ENCODE data around the gene IRF2.
A peak's percentile ranks its signal among the peaks of the same experiment; 100 is the strongest.
"Not testable (repeated sequence)": the region's sequence is repeated elsewhere in the genome, so short reads cannot be mapped to it uniquely, and the experiment has no call there.

IRF2 gene

GRCh38 chr4:184361443-184361842 is 112.9 kb downstream of the IRF2 start:
- no peak for DNase-seq

- DNase-seq = no peak
Observed at GRCh38 chr4:184359888-184360287, 114.5 kb downstream of the IRF2 start.

DNA sequence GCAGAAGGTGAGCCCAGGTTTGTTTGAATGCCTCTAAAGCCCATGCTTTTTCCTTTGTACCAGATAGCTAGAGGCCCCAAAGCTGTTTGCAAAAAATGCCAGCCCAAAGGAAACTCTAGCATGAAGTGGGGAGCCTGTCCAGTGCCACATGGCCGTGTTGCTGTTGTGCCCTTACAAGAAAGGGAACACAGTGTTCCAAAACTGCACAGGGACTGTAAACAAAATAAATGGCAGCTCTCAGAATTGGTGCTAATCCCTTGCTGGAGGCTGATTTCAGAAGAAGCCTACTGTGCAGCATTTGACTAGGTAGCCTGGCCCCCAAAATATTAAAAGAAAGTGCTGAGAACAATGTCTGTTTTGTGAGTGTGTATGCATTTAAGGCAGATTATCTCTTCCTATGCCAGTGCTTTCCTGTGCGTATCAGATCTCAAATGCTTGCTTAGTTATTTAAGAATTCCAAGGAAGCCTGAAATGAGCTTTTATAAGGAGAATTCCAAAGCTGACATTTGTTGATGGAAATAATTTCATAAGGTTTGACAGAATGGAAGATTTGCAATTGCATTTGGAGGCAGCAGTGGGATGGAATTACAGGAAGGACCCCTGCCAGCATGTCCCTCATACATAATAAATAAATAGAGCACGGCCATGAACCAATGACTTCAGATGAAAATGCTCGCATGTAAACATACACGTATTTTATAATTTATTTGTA is 115.7 kb downstream of the IRF2 start:
- no peak for DNase-seq

DNA sequence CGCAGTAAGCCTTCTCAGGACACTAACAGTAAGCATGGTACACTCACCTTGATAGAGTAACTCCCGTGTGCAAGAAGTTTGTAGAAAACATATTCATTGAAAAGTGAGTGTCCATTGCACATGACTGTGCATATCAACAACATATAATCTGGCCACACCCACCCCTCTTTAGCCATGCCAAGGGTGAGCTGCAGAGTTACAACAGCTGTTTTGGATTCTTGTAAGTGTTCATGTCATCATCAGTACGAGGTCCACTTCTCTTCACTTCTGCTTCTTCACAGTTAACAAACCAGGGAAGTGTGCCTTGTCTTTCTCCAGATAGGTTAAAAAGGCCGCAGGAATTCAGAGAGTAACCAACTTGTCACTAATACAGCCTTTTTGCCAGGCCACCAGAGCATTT is 116.6 kb downstream of the IRF2 start:
- no peak for DNase-seq

DNA sequence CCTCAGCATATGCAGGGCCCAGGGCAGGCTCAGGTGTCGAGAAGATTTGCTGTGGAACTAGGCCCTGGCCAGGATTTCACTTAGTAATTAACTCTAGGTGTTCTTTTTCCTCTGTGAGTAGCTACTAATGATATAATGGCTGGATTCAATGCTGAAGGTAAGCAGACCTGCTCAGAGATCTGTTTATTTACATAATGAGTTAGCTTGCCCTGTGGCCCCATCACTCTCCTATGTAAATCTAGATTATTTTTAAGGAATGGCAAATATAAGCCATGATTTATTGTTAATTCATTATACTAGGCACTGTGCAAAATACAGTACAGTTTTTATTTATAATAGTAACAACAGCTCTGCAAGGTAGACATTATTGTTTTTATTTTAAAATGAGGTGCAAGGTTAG is 117.2 kb downstream of the IRF2 start:
- DNase-seq = no peak

DNA sequence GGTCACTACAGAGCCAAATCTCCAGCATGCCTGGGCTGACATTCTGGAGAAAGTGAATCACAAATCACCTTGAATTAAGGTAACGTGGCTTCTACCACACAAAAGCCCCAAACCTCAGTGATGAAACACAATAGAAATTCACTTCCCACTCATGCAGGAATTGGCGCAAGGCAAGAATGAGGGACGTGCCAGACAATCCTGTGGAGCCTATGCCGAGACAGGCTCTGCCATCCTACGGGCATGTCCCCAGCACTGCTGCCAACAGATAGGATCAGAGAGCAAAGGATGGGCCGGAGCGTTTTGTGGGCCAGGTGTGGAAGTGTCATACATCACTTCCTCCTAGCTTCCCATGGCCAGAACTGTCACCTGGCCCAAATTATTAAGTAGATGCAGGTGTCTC is 118.0 kb downstream of the IRF2 start:
- no peak for DNase-seq

GRCh38 chr4:184355857-184356256 is 118.5 kb downstream of the IRF2 start:
- no peak for DNase-seq

DNA sequence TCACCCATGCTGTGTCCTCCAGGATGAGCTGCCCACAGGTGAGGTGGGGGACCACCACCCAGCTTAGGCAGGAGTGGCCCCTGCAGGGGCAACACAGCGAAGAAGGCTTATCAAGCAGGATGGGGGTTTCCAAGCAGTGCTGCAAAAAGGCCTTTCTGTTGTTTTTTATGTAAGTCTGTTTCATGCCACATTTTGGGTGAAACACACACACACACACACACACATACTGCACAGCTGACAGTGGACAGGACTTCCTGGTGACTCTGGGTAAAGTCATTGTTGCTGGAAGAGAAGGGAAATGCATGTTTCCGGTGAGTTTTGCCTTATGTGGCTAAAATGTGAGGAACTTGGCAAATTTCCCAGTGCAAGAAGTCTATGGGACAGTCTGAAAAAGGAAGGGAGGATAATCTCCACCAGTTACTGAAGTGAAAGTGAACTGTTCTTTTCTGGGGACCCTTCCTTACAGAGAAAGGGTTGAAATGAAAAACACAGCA is 119.2 kb downstream of the IRF2 start:
- DNase-seq = no peak

DNA sequence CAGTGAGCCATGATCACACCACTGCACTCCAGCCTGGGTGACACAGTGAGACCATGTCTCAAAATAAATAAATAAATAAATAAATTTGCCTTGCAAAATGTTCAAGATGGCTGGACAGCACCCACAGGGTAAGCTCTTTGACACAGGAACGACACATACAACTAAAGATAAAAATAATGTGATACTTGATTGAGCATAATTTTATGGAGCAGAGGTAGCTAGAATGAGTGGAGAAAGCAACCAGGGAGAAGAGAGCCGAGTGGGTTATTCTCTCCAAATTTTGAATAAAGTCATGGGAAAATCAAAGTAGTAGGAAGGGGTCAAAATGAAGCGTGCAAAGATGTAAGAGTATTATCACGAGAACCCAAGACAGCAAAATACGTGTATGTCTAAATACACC is 121.5 kb downstream of the IRF2 start:
- DNase-seq = no peak

DNA sequence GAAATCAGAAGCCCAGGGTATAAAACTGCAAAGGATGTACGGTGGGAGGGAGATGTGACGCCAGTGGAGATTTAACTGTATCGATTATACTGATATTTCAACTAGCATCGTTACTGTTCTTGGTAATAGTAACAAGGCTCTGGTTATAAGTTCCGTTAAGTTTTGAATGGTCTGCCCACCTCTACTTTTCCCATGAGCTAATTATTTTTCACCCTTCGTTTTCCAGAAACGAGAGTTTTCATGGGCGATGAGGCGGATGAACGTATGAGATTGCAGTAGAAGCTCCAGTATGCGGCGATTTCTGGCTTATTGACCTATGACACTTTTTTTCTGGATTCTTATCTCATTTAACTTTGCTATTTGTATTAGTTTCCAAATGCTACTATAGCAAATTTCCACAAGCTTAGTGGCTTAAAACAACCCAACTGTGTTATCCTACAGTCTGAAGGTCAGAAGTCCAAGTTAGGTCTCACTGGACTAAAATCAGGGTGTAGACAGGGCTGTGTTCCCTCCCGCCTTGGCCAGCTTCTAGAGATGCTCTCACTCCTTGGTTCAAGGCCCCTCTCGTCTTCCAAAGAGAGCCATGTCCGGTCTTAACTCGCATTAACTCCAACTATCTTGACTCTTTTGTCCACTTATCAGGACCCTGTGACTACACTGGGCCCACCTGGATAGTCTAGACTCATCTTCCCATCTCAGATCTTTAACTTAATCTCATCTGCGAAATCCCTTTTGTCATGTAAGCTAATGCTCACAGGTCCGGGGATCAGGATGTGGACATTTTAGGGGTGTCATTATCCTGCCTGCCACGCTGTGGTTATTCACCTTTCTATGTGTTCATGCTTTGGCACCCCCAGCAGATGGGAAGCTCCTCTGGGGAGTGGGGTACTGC is 122.5 kb downstream of the IRF2 start:
- DNase-seq = no peak

DNA sequence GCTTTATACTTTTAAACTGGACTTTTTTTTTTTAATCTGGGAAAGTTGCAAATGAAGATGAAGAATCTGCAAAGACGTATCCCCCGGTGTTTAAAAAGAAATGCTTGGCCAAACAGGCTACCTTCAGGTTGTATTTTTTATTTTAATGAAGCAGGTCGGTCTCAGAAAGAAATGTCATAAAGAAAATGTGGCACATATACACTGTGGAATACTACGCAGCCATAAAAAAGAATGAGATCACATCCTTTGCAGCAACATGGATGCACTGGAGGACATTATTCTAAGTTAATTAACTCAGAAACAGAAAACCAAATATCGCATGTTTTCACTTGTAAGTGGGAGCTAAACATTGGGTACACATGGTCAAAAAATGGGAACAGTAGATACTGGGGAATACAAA is 123.4 kb downstream of the IRF2 start:
- DNase-seq = no peak

GRCh38 chr4:184350213-184350817 is 124.0 kb downstream of the IRF2 start:
- no peak for DNase-seq

- no peak for DNase-seq
Observed at GRCh38 chr4:184349283-184350039, 124.9 kb downstream of the IRF2 start.

- no peak for DNase-seq
Observed at GRCh38 chr4:184348311-184349233, 125.8 kb downstream of the IRF2 start.

DNA sequence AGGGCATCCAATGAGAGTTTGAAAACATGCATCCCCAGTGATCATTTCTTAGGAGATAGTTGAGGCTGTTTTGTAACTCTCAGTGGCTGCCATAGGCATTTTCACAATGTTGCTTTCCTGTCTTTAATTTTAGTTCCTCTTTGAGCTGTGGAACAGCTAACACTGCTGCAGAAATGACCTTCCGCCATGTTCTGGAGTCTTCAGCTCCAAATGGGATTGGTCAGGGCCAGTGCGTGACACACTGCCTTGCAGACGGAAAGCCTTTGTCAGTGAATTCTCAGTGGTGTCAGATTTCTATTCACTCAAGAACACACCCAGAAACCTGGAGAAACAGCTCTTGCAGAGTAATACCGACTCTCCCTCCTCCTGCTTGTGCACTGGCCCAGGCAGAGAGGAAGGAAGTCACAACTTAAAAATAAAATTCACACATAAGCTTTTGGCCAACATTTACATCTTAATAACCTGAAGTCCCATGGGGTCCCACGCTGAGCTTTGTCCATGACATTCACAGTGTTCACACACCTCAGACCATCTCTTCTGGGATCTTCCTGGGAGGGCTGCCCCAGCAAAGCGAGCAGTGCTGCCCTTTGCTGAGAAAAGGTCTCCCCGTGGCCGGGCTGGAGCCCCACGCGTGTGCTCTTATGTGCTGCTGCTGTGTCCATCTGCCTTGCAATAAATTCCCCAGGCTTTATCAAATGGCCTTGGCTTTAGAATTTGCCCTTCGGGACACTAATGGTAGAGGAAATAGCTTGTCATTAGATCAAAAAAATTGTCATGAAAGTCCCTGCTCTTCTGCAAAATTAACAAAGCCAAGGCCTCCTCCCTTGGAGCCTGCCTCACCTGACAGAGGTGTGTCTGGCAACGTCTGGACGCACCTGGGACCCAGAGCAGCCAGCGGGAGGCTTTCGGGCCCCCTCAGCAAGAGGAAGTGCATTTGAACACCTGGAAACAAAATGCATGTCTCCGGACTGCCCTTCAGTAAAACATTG is 126.8 kb downstream of the IRF2 start:
- no peak for DNase-seq

DNA sequence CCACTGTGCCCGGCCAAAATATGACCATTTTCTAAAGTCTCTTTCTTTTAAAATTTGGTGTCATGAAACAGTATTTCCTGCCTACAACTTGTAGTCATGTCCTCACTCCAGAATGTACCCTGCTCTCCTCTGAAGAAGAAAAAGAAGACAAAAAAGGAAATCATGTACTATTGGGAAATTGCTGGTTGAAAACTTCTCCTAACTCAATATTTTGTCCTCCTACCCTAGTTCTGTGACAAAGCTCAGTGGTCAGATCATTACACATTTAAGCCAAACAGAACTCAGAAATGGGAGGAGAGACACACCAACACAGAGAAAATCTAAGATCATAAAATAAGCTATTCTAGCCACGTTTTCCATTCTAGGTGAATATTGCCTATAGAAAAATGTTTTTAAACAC is 127.7 kb downstream of the IRF2 start:
- no peak for DNase-seq

DNA sequence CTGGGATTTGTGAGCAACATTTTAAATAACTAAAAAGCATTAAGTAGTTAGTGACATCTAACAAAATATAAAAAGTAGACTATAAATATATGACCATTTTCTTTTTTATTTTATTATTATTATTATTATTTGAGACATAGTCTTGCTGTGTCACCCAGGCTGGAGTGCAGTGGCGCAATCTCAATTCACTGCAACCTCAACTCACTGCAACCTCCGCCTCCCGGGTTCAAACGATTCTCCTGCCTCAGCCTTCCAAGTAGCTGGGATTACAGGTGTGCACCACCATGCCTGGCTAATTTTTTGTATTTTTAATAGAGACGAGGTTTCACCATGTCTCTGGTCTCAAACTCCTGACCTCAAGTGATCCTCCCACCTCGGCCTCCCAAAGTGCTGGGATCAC is 128.1 kb downstream of the IRF2 start:
- DNase-seq = not testable (repeated sequence)

DNA sequence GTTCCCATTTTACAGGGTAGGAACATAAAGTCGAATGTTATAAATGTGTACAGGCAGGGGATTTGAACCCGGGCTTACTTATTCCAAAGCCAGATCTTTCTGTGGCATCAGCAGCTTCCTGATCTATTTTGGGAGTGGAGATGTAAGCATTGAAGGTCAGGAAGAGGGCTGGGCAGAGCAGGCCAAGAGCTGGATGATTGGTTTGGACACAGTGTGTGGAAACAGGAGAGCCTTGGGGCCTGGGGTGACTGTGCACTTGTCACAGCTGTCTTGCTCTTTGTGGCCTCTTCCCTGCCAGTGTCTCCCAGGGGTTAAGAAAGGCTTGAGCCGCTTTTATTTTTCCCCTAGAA is 128.8 kb downstream of the IRF2 start:
- no peak for DNase-seq

DNA sequence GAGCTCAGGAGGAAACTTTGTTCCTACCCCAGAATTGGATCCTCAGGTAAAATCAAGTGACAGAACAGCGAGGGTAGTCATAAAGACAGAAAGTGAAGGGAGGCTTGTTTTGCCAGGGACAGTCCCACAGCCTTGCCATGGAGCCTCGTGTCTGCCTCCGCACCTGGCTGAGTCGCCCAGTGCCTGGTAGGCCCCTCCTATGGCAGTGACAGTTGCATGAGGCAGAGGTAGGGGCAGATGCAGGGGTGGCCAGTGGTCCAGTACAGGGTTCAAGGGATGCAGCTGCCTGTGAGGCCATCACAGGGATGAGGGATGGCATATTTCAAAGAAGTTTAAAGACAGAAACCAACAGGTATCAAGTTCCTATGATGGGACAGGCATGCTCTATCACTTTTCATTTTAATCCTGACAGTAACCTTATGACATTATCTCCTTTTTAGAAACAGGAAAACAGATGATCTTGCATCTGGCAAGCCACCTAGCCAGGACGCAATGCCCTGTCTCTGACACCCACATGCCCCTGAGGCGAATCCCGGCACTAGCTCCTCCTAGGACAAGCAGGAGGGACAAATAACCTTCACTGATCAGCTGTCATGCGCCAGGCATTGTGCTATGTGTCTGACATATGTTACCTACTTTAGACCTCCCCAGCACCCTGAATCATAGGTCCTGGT is 129.3 kb downstream of the IRF2 start:
- DNase-seq = peak; percentile 66

- no peak for DNase-seq
Observed at GRCh38 chr4:184344435-184344834, 129.9 kb downstream of the IRF2 start.
